HuH-7 (cell line): ENCODE measurements around the gene TBC1D32.
"Not testable (repeated sequence)": the region's sequence is repeated elsewhere in the genome, so short reads cannot be mapped to it uniquely, and the experiment has no call there.

ENCODE experiments used
- DNase-seq: peaks from one replicate; pipeline ENCODE4 v3.0.0; 2011; ENCODE audit warnings: low spot score

Gene TBC1D32

GRCh38 chr6:121106962-121107361 lies 227.3 kb downstream of the TBC1D32 start:
- DNase-seq = no peak

GRCh38 chr6:121105461-121105860 lies 228.8 kb downstream of the TBC1D32 start:
- DNase-seq = no peak

GRCh38 chr6:121093928-121094327 lies 240.4 kb downstream of the TBC1D32 start:
- no peak for DNase-seq

DNA sequence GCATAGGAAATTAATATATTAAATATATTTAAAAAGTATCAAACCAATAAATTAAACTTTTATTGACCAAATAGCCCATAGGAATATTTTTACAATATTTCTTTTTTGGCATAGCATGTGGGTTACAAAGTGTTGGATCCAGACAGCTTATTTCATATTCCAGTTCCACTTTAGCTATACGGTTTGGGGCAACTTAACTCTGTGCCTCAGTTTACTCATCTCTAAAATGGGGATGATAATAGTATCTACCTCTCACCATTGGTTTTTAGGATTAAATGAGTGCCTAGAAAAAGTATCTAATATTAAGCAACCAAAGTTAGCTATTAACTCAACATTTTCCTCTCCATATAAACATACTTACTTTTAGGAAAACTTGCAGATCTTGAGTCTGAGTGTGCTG lies 243.8 kb downstream of the TBC1D32 start:
- DNase-seq = no peak

DNA sequence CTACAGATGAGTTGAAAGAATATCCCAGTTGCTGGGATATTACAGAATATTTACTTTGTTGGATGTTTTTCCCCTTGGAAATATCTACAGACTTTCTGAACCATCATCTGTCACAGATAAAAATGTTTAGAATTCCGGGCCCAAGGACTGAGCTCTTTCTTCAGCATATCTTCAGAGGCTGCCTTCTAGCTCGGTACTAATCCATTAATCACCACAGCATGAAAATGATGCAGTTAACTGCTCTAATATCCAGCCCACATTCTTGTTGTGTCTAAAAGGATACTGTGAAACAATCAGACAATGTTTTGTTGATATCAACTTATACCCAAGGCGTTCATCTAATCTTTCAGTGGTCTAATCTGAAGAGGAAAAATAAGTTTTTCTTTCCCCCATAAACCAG lies 247.4 kb downstream of the TBC1D32 start:
- no peak for DNase-seq

GRCh38 chr6:121076119-121076518 lies 258.2 kb downstream of the TBC1D32 start:
- no peak for DNase-seq

GRCh38 chr6:121068749-121069148 lies 265.5 kb downstream of the TBC1D32 start:
- DNase-seq = not testable (repeated sequence)

DNA sequence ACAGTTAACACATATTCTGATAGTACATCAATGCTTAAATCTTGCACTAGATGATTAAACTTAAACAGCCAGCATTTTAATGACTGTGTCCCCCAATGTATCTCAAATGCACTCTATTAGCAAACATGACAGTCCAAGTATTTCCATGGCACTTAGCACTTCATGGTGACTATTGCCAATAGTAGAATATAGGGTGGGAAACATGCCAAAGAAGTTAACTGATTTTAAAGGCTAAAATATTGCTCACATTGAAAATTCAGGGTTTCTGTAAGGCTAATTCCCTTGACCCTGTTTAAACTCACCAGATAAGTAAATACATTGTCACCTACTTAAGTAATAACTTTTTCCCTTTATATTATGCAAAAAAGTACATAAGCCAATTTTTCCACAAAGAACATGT lies 266.9 kb downstream of the TBC1D32 start:
- DNase-seq = no peak

- no peak for DNase-seq
These were observed 269.9 kb downstream of the TBC1D32 start for GRCh38 chr6:121064345-121064744.

- DNase-seq = peak; percentile 32
These were observed 278.6 kb downstream of the TBC1D32 start for GRCh38 chr6:121055572-121056163.

- DNase-seq = not testable (repeated sequence)
These were observed 285.7 kb downstream of the TBC1D32 start for GRCh38 chr6:121048593-121048992.

DNA sequence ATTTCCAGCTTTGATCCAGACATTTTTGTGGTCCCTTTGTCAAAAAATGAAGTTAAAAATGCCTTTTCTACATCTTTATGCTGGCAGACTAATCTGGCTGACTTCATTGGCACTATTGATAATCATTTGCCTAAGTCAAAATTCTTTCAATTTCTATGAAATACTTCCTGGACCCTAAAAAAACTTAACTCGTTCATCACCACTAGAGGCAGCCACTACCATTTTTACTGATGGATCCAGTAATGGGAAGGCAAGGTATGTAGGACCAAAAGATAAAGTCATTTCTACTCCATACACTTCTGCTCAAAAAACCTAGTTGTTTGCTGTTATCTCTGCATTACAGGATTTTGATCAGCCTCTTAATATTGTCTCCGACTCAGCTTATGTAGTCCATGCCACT lies 289.4 kb downstream of the TBC1D32 start:
- DNase-seq = not testable (repeated sequence)

DNA sequence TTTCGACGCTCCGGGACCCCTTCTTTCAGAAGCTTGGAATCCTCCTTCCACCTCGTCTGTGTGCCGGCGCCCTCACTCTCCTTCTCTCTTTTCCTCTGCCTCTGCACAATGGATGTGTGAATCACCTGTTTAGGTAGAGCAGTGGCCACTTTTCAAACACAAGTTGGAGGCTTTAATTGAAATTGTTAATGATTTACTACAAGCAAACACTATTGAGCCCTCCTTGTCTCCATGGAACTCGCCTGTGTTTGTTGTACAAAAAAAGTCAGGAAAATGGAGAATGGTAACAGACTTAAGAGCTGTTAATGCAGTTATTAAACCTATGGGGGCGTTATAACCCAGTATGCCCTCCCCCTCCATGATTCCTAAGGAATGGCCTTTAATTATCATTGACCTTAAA lies 290.6 kb downstream of the TBC1D32 start:
- peak; percentile 5 for DNase-seq

- DNase-seq = not testable (repeated sequence)
These were observed 291.1 kb downstream of the TBC1D32 start for GRCh38 chr6:121043211-121043610.

DNA sequence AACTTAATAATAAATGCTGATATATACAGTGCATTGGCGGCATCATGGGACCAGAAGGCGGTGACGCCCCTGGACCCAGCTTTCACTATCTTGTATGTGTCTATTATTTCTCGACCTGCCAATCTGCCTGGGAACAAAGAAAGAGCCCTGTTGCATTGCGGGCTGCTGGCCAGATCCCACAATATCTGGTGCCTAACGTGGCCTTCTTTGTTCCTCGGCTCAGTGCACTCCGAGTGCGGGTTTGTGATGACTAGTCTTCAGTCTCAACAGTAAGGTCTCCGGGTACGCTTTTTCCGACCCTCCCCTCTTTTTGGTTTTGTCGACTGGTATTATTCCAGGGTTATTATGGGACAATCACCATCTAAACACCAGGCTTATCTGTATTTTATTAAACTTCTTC lies 291.5 kb downstream of the TBC1D32 start:
- DNase-seq = no peak

DNA sequence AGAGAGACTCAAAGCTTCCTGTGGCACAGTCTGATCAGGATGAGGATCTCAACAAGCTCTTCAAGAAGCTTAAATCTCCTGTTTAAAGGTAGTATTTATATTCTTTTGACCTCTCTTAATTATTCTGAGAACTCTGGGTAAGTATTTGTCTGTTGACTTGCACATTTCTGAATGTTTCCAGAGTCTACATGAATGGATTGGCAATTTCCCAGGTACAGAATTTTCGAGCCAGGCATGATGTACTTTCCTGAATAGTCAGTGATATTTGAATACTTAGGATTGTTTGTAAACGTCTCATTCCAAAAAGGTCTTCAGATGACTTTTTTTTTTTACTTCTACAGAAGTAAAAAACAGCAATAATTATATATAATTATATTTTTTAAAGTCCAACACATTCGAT lies 293.4 kb downstream of the TBC1D32 start:
- DNase-seq = no peak

DNA sequence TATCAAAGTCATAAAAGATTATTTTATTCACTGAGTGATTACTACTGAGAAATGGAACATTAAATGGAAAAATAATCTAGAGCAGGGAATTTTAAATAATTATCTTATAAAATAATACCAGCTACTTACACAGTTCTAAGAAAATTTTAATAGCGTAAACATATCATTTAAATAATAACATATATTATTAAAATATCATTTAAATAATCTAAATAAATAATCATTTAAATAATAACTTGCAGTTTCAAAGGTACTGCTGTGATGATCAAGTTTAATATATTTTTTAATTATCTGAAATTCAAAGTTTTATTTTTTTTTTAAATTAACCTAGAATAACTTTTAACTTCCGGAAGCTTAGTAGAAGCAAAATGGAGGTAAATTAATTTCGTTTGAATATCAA lies 301.2 kb downstream of the TBC1D32 start:
- DNase-seq = no peak

- DNase-seq = no peak
These were observed 301.8 kb downstream of the TBC1D32 start for GRCh38 chr6:121032268-121033006.
